IMR-90 (cell line): Measurements from ENCODE around the gene FGR.

Experiments
- CHD1 ChIP-seq: IDR thresholded peaks from 2 replicates; pipeline ENCODE4 v1.6.1; 2012; ENCODE audit warnings: low read depth, low read length, improper control_type of control experiment
- CTCF ChIP-seq: conservative IDR thresholded peaks from 2 replicates; pipeline ENCODE4 v1.5.1; 2012; ENCODE audit warnings: mild to moderate bottlenecking, low read depth, low read length, improper control_type of control experiment
- SMC3 ChIP-seq: fragments of 150-350 bp; IDR thresholded peaks from 2 replicates; pipeline ENCODE4 v1.6.1; 2016; ENCODE audit warnings: low read depth, mild to moderate bottlenecking, antibody characterized with exemption, low read length, moderate library complexity

- TF ChIP-seq SMC3 (no peak), CTCF (no peak), CHD1 (no peak)
Measured at GRCh38 chr1:27607239-27607804, 27.7 kb downstream of the FGR start.
